GM10847 (cell line): Measurements from ENCODE around the gene INSL3.
A peak's percentile ranks its signal among the peaks of the same experiment; 100 is the strongest.

Experiments used
- POLR2A ChIP-seq: IDR thresholded peaks from 2 replicates; pipeline ENCODE4 v1.6.1; 2011; ENCODE audit not compliant: insufficient read length; ENCODE audit errors: extremely low read depth

INSL3 gene

GRCh38 chr19:17821190-17821589 is at the start of gene INSL3:
TSS of gene INSL3 (minus strand) at chr19:17821519. CDS start at chr19:17821506, 13 bp downstream.
- no peak for TF ChIP-seq POLR2A

- TF ChIP-seq POLR2A: no peak
Measured at GRCh38 chr19:17869114-17869608, 47.8 kb upstream of the INSL3 start.

- no peak for TF ChIP-seq POLR2A
Measured at GRCh38 chr19:17868669-17869068, 47.4 kb upstream of the INSL3 start.

GRCh38 chr19:17866964-17867486 is 45.7 kb upstream of the INSL3 start:
- TF ChIP-seq POLR2A: no peak

- TF ChIP-seq POLR2A: peak; percentile 4
Measured at GRCh38 chr19:17866312-17866963, 45.1 kb upstream of the INSL3 start.

GRCh38 chr19:17865364-17866311 is 44.3 kb upstream of the INSL3 start:
- TF ChIP-seq POLR2A: peak; percentile 14

GRCh38 chr19:17863520-17864182 is 42.3 kb upstream of the INSL3 start:
- no peak for TF ChIP-seq POLR2A

GRCh38 chr19:17862711-17863519 is 41.6 kb upstream of the INSL3 start:
- TF ChIP-seq POLR2A: no peak

- TF ChIP-seq POLR2A: no peak
Measured at GRCh38 chr19:17861542-17862402, 40.5 kb upstream of the INSL3 start.

- no peak for TF ChIP-seq POLR2A
Measured at GRCh38 chr19:17860993-17861360, 39.7 kb upstream of the INSL3 start.

- no peak for TF ChIP-seq POLR2A
Measured at GRCh38 chr19:17860331-17860992, 39.1 kb upstream of the INSL3 start.

GRCh38 chr19:17859533-17860330 is 38.4 kb upstream of the INSL3 start, which contains the start of gene RPL18A:
TSS of gene RPL18A (plus strand) at chr19:17859910. CDS start at chr19:17859957, 47 bp downstream.
- peak; percentile 95 for TF ChIP-seq POLR2A
